GM19238 (cell line): ENCODE measurements around the gene ADAMTSL5.

Experiments
- DNase-seq: peaks from one replicate; pipeline ENCODE4 v3.0.0; 2011; ENCODE audit warnings: low spot score; ENCODE audit not compliant: insufficient read length

The ADAMTSL5 gene

GRCh38 chr19:1496714-1497577, 15.9 kb downstream of the ADAMTSL5 start:
- DNase-seq = no peak

- no peak for DNase-seq
Observed at GRCh38 chr19:1495799-1496713, 16.8 kb downstream of the ADAMTSL5 start.

DNA sequence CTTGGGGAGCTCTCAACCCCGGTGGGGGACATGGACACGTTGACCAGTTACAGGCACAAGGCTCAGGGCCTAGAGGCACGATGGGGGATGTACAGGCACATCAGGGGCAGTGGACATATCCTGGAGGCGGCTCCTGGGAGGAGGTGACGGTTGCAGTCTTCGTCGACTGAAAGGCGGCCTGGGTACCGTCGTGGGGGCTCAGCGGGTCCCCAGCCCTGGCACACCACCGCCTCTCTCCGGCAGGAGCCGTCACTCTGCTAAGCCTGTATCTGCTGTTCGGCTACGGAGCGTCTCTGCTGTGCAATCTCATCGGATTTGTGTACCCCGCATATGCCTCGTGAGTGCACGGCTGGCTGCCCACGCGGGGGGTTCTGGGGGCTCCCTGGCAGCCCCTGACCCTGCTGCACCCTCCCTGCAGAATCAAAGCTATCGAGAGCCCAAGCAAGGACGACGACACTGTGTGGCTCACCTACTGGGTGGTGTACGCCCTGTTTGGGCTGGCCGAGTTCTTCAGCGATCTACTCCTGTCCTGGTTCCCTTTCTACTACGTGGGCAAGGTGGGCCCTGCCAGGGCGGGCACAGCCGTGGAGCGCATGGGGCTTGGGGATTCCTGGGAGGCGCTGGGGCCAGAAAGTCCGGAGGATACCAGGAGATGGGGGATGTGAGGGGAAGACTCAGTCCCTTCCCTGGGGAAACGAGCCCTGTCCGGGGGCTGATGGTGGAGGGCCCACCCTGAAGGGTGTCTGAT, 17.6 kb downstream of the ADAMTSL5 start:
- DNase-seq = no peak

- no peak for DNase-seq
Observed at GRCh38 chr19:1494115-1494815, 18.6 kb downstream of the ADAMTSL5 start.

DNA sequence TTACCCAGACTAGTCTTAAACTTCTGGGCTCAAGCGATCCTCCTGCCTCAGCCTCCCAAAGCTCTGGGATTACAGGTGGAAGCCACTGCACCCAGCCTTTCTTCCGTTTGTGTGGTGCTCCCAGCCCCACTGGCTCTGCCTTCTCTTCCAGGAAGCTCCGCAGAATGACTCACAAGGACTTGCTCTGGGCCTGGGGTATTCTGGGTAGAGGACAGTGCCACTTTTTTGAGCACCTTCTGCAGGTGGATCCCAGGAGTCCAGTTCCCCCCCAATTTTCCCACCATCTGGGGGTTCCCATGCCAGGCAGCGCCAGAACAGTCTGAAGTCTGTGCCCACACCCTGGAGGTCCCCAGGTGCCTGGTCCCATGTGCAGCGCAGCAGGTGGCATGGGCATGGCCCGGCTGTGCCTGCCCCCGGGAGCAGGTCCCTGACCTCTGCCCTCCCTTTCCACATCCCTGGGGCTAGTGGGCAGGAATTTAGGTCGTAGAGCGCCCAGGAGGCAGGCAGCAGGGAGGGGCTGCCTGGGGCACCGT, 20.3 kb downstream of the ADAMTSL5 start:
- DNase-seq = no peak

DNA sequence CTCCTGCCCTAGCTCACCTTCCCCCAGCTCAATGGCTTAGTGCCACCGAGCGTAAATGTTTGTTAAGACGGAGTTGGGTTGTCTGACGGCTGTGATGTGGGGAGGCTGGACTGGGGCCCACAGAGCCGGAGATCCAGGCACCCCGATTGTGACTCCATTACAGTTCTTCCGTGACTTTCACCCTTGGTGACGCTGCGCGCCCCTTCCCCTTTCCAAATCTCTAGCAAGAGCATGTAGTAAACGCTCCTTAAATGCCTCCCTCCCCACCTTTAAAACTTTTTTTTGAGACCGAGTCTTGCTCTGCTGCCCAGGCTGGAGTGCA, 21.0 kb downstream of the ADAMTSL5 start:
- no peak for DNase-seq

DNA sequence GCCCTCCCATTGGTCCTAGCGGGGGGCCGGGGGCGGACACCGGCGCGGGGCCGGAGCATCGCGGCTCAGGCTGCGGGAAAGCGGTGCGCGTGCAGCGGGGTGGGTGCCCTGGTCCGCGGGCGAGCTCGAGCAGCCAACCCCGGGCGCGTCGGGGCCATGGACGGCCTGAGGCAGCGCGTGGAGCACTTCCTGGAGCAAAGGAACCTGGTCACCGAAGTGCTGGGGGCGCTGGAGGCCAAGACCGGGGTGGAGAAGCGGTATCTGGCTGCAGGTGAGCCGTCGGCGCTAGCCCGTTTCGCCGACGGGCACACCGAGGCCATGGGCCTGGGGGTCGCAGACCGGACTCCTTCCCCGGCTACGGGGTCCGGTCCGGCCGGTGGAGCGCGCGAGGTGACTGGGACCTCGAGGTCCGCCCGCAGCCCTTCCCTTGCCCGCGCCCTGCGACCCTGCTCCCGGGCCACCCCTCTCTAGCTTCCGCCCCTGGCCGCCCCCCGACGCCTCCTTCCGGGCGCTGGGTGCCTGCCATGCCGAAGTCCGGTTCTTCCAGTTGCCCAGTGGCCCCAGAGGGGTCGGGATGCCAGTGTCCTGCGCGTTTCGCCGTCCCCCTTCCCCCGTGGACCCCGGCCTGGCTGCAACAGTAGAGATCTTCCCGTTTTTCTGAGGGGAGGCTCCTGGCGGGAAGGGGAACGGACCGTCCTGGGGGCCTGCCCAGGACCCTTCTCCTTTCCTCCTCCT, 21.5 kb downstream of the ADAMTSL5 start, which contains the start of gene REEP6:
TSS of gene REEP6 (plus strand) at position 68 of the 735 bp plus-strand sequence. CDS start at position 157, 89 bp downstream.
- DNase-seq = no peak

- peak; percentile 97 for DNase-seq
Observed at GRCh38 chr19:1490311-1491113, 22.3 kb downstream of the ADAMTSL5 start, which contains the start of gene PCSK4. Gene PCSK4, minus strand, starts transcription at chr19:1490350. Its CDS starts 4 bp downstream, at chr19:1490346.

- DNase-seq = no peak
Observed at GRCh38 chr19:1489463-1490310, 23.1 kb downstream of the ADAMTSL5 start.

DNA sequence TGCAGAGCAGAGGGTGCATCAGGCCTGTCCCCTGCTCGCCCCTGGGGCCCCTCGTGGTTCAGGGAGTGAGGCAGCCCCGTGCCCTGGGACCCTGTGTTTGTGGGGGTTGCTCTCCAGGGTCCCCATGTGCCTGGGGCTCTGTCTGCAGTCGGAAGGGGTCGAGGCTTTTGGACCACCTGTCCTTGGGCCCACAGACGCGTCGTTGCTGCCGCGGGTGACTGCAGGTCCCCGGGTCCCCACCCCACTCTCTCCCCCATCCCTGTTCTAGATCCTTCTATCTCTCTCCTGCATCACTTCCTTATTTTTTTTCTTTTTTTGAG, 24.6 kb downstream of the ADAMTSL5 start:
- DNase-seq = no peak

- no peak for DNase-seq
Observed at GRCh38 chr19:1487576-1488281, 25.1 kb downstream of the ADAMTSL5 start.

GRCh38 chr19:1486720-1487575, 25.9 kb downstream of the ADAMTSL5 start:
- no peak for DNase-seq

- no peak for DNase-seq
Observed at GRCh38 chr19:1483979-1484428, 28.8 kb downstream of the ADAMTSL5 start.

GRCh38 chr19:1483131-1483978, 29.5 kb downstream of the ADAMTSL5 start:
- DNase-seq = no peak

- DNase-seq = no peak
Observed at GRCh38 chr19:1482361-1483130, 30.3 kb downstream of the ADAMTSL5 start.
